GM18511 (cell line): ENCODE data around the gene SFMBT1.

Experiments used
- ATAC-seq: cut with Tn5 transposase; IDR thresholded peaks from one replicate; pipeline ENCODE4 v1.9.1; 2021; ENCODE audit warnings: mild to moderate bottlenecking, moderate library complexity; ENCODE audit not compliant: unreplicated experiment

SFMBT1 gene

GRCh38 chr3:52890735-52891134, 155.1 kb downstream of the SFMBT1 start:
- ATAC-seq, result no peak

- no peak for ATAC-seq
Measured at GRCh38 chr3:52889901-52890300, 156.0 kb downstream of the SFMBT1 start.

GRCh38 chr3:52887166-52887565, 158.7 kb downstream of the SFMBT1 start:
- ATAC-seq, result no peak

- no peak for ATAC-seq
Measured at GRCh38 chr3:52886049-52886730, 159.7 kb downstream of the SFMBT1 start.

GRCh38 chr3:52882377-52882776, 163.5 kb downstream of the SFMBT1 start:
- no peak for ATAC-seq

- ATAC-seq, result no peak
Measured at GRCh38 chr3:52881871-52882270, 164.0 kb downstream of the SFMBT1 start.

- ATAC-seq, result peak; percentile 55
Measured at GRCh38 chr3:52880474-52880873, 165.4 kb downstream of the SFMBT1 start.

- ATAC-seq, result peak; percentile 28
Measured at GRCh38 chr3:52880047-52880446, 165.8 kb downstream of the SFMBT1 start.

GRCh38 chr3:52879581-52879980, 166.3 kb downstream of the SFMBT1 start:
- no peak for ATAC-seq

- no peak for ATAC-seq
Measured at GRCh38 chr3:52879090-52879489, 166.8 kb downstream of the SFMBT1 start.

- ATAC-seq, result no peak
Measured at GRCh38 chr3:52877085-52877484, 168.8 kb downstream of the SFMBT1 start.

GRCh38 chr3:52874864-52875587, 170.8 kb downstream of the SFMBT1 start:
- ATAC-seq, result no peak

GRCh38 chr3:52874160-52874701, 171.6 kb downstream of the SFMBT1 start:
- no peak for ATAC-seq

- no peak for ATAC-seq
Measured at GRCh38 chr3:52873433-52874159, 172.3 kb downstream of the SFMBT1 start.

- ATAC-seq, result no peak
Measured at GRCh38 chr3:52872245-52872644, 173.6 kb downstream of the SFMBT1 start.

- ATAC-seq, result no peak
Measured at GRCh38 chr3:52871761-52872160, 174.1 kb downstream of the SFMBT1 start.

GRCh38 chr3:52870471-52870870, 175.4 kb downstream of the SFMBT1 start:
- no peak for ATAC-seq

GRCh38 chr3:52866427-52866826, 179.4 kb downstream of the SFMBT1 start:
- ATAC-seq, result no peak

- ATAC-seq, result no peak
Measured at GRCh38 chr3:52865994-52866393, 179.9 kb downstream of the SFMBT1 start.

- no peak for ATAC-seq
Measured at GRCh38 chr3:52860424-52860768, 185.5 kb downstream of the SFMBT1 start.

GRCh38 chr3:52859686-52860423, 186.0 kb downstream of the SFMBT1 start:
- ATAC-seq, result no peak
